ENCODE measurements around the gene APPL2. TPM values are rescaled to one million over a fixed set of nuclear protein-coding genes. Genes with fewer than 3 reads are reported as not detected.

The APPL2 gene
- total and polyA plus RNA-seq, 4 experiments from 2014 or later, result 8.8 to 61.0 (median 35.6) TPM

DNA sequence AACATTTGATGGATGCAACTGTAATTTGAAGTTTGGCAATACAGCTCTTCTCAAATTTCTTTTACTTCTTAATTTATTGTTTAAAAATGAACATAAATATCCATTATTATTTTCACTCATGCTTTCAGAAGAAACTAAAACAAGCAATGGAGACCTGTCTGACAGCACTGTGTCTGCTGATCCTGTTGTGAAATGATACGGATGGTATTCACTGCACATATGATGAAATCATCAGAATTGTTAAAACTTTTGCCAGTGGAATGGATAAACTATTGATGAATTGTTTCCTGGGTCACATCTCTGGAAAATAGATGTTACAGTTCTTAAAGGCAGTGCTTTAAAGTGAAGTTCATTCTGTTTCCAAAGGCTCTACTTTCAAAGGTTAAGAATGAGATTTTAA, 69.2 kb downstream of the APPL2 start:
- CTCF ChIA-PET (ENCODE audit: partially characterized antibody), result no interaction called here
- no peaks in the 10 kb centered on the region for H3K27me3 Mint-ChIP-seq
- no peaks in the 10 kb centered on the region for H3K27me3 ChIP-seq (ENCODE audit: insufficient read depth, low read length)
- no peaks in the 10 kb centered on the region for H3K4me1 Mint-ChIP-seq
- no peak overlapping the region for H3K27ac ChIP-seq (ENCODE audit: low read depth, low read length)
- peak overlapping the region in 1 of 7 donors; percentile 13 for H3K27ac Mint-ChIP-seq
- DNase-seq, result no peak
- H3K4me1 ChIP-seq (ENCODE audit: insufficient read depth, low read length), result no peaks in the 10 kb centered on the region
- no peak overlapping the region for H3K4me3 ChIP-seq (ENCODE audit: low read length in 2 of 2)
- H3K36me3 ChIP-seq (ENCODE audit: insufficient read depth, low read length), result peaks cover 38% of the 10 kb centered on the region
- intact Hi-C loops (cut with micrococcal nuclease), result no loop called here
- H3K9me3 ChIP-seq (ENCODE audit: control insufficient read depth in 1 of 2, low read length in 2 of 2), result no peaks in the 10 kb centered on the region
- peaks cover 35 to 68% of the 10 kb centered on the region in 2 donors for H3K36me3 Mint-ChIP-seq
- H3K9me3 Mint-ChIP-seq, result no peaks in the 10 kb centered on the region
- POLR2A ChIA-PET (ENCODE audit: partially characterized antibody), result no interaction called here
- no peak overlapping the region for H3K4me3 Mint-ChIP-seq

DNA sequence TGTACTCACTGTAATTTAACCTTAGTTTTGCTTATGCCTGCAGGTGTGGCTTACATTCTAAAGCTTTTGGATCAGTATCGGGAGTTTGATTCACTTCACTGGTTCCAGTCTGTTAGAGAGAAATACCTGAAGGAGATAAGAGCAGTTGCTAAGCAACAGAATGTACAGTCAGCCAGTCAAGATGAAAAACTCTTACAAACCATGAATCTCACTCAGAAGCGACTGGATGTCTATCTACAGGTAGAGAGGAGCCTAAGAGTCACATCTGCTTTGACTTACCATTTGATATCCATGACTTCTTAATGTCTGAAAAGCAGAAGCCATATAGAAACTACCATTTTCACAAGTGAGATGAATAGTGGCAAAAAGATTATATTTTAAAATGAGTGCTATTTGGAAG, 71.9 kb downstream of the APPL2 start:
- POLR2A ChIA-PET (ENCODE audit: partially characterized antibody), result no interaction called here
- intact Hi-C loops (cut with micrococcal nuclease), result no loop called here
- CTCF ChIA-PET (ENCODE audit: partially characterized antibody), result interaction anchor here (1.9 kb wide), 1 partner anchor 10 kb away, joined by 5 read pairs; no protein-coding TSS in a partner anchor
- H3K4me3 ChIP-seq (ENCODE audit: low read length in 2 of 2), result no peak overlapping the region
- H3K27ac ChIP-seq (ENCODE audit: low read depth, low read length), result no peak overlapping the region
- Mint-ChIP-seq H3K36me3 (peaks cover 37 to 70% of the 10 kb centered on the region in 2 donors), H3K27me3 (no peaks in the 10 kb centered on the region), H3K27ac (no peak overlapping the region), H3K9me3 (no peaks in the 10 kb centered on the region), H3K4me3 (no peak overlapping the region), H3K4me1 (peaks cover 0 to 4% (median under 1%) of the 10 kb centered on the region in 4 donors)
- H3K27me3 ChIP-seq (ENCODE audit: insufficient read depth, low read length), result no peaks in the 10 kb centered on the region
- no peaks in the 10 kb centered on the region for H3K9me3 ChIP-seq (ENCODE audit: control insufficient read depth in 1 of 2, low read length in 2 of 2)
- no peak for DNase-seq
- peaks cover 49% of the 10 kb centered on the region for H3K36me3 ChIP-seq (ENCODE audit: insufficient read depth, low read length)
- no peaks in the 10 kb centered on the region for H3K4me1 ChIP-seq (ENCODE audit: insufficient read depth, low read length)

DNA sequence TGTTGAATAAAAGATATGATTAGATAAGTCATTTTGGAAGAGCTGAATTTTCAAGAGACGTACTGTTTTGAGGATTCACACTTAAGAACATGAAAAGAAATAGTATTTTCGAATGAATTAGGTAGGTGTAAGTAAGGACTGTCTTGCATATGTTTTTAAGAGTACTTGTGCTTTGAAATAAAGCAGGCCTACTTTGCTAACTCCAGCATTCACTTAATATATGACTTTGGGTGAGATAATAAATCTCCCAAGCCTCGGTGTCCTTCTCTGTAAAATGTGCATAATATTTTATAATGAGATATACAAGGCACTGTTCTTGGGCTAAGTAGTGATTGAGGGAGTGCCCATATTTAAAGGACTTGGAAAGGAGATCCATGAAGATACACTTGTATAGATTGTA, 73.8 kb downstream of the APPL2 start:
- Mint-ChIP-seq H3K27ac (peak overlapping the region in 1 of 7 donors; percentile 48), H3K4me3 (no peak overlapping the region), H3K36me3 (peaks cover 45 to 77% of the 10 kb centered on the region in 2 donors), H3K27me3 (no peaks in the 10 kb centered on the region), H3K9me3 (no peaks in the 10 kb centered on the region), H3K4me1 (peaks cover 0 to 6% (median under 1%) of the 10 kb centered on the region in 4 donors)
- Histone ChIP-seq H3K9me3 (ENCODE audit: control insufficient read depth in 1 of 2, low read length in 2 of 2) (no peaks in the 10 kb centered on the region), H3K4me1 (ENCODE audit: insufficient read depth, low read length) (no peaks in the 10 kb centered on the region), H3K36me3 (ENCODE audit: insufficient read depth, low read length) (peaks cover 61% of the 10 kb centered on the region), H3K27me3 (ENCODE audit: insufficient read depth, low read length) (no peaks in the 10 kb centered on the region), H3K4me3 (ENCODE audit: low read length in 2 of 2) (no peak overlapping the region), H3K27ac (ENCODE audit: low read depth, low read length) (no peak overlapping the region)
- POLR2A ChIA-PET (ENCODE audit: partially characterized antibody), result interaction anchor here (1.2 kb wide), 1 partner anchor 14 kb away, joined by 3 read pairs; no protein-coding TSS in a partner anchor
- CTCF ChIA-PET (ENCODE audit: partially characterized antibody), result no interaction called here
- intact Hi-C loops (cut with micrococcal nuclease), result no loop called here
- DNase-seq, result no peak

DNA sequence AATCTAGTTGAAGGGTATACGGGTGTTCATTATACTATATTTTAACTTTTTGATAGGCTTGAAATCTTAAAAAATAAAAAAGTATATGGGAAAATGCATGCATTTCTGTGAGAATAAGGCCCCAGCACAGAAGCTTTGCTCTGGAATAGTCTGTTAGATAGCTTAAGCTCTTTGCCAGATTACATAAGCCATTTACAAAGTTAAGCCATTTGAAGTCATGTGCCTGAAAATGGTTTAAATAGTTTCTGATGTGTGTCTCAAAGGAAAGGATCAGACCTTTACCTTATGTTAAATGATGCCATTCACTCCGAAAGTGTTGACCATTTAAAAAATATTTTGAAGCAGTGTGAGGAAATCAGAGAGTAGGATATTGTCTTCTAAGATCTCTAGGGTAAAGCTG, 77.1 kb downstream of the APPL2 start:
- Mint-ChIP-seq H3K27me3 (no peaks in the 10 kb centered on the region), H3K27ac (no peak overlapping the region), H3K9me3 (no peaks in the 10 kb centered on the region), H3K4me3 (no peak overlapping the region), H3K4me1 (peaks cover 0 to 8% (median 2%) of the 10 kb centered on the region in 4 donors), H3K36me3 (peaks cover 44 to 75% of the 10 kb centered on the region in 2 donors)
- Histone ChIP-seq H3K36me3 (ENCODE audit: insufficient read depth, low read length) (peaks cover 60% of the 10 kb centered on the region), H3K4me3 (ENCODE audit: low read length in 2 of 2) (no peak overlapping the region), H3K4me1 (ENCODE audit: insufficient read depth, low read length) (no peaks in the 10 kb centered on the region), H3K9me3 (ENCODE audit: control insufficient read depth in 1 of 2, low read length in 2 of 2) (no peaks in the 10 kb centered on the region), H3K27me3 (ENCODE audit: insufficient read depth, low read length) (no peaks in the 10 kb centered on the region), H3K27ac (ENCODE audit: low read depth, low read length) (no peak overlapping the region)
- intact Hi-C loops (cut with micrococcal nuclease), result no loop called here
- ChIA-PET POLR2A (ENCODE audit: partially characterized antibody) (no interaction called here), CTCF (ENCODE audit: partially characterized antibody) (no interaction called here)
- DNase-seq, result no peak

DNA sequence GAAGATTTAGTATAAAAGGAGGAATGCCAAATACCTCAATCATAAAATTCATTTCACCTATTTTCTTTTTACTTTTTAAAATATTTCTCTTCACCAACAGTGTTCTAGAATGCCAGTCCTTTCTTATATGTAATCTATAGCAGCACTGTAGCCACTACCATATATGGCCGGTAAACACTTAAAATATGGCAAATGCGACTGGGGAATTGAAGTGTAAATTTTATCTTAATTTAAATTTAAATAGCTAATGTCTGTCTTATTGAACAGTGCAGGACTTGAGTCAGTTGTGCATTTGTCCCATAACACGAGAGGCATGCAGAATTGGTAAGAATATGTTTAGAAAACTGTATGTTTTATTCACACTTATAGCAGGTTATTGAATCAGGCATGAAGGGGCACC, 78.4 kb downstream of the APPL2 start:
- H3K9me3 Mint-ChIP-seq, result no peaks in the 10 kb centered on the region
- no peaks in the 10 kb centered on the region for H3K27me3 Mint-ChIP-seq
- H3K9me3 ChIP-seq (ENCODE audit: control insufficient read depth in 1 of 2, low read length in 2 of 2), result no peaks in the 10 kb centered on the region
- H3K27ac ChIP-seq (ENCODE audit: low read depth, low read length), result no peak overlapping the region
- H3K36me3 Mint-ChIP-seq, result peaks cover 36 to 74% of the 10 kb centered on the region in 2 donors
- no peaks in the 10 kb centered on the region for H3K4me1 ChIP-seq (ENCODE audit: insufficient read depth, low read length)
- intact Hi-C loops (cut with micrococcal nuclease), result no loop called here
- peaks cover 0 to 8% (median 2%) of the 10 kb centered on the region in 4 donors for H3K4me1 Mint-ChIP-seq
- CTCF ChIA-PET (ENCODE audit: partially characterized antibody), result no interaction called here
- no peak overlapping the region for H3K4me3 ChIP-seq (ENCODE audit: low read length in 2 of 2)
- H3K4me3 Mint-ChIP-seq, result no peak overlapping the region
- DNase-seq, result no peak
- POLR2A ChIA-PET (ENCODE audit: partially characterized antibody), result no interaction called here
- peak overlapping the region in 2 of 7 donors; percentile 22 to 32 for H3K27ac Mint-ChIP-seq
- peaks cover 62% of the 10 kb centered on the region for H3K36me3 ChIP-seq (ENCODE audit: insufficient read depth, low read length)
- no peaks in the 10 kb centered on the region for H3K27me3 ChIP-seq (ENCODE audit: insufficient read depth, low read length)

DNA sequence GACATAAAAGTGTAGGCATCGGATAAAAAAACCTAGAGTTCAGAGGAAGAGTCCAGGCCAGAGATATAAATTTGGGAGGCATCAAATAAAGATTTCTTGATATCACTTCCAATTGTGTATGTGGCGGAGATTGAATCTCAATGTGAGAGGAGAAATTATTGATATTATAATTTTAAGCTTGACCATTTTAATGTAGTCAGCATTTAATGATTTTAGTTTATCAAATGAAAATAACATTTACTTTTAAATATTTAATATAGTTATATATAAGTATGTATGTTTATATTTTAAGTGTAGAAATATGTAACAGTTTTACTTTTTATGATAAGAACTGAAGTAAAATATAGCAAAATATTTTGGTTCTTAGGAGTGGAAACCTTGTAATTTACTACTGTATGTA, 79.7 kb downstream of the APPL2 start:
- no peaks in the 10 kb centered on the region for H3K9me3 ChIP-seq (ENCODE audit: control insufficient read depth in 1 of 2, low read length in 2 of 2)
- H3K36me3 ChIP-seq (ENCODE audit: insufficient read depth, low read length), result peaks cover 57% of the 10 kb centered on the region
- POLR2A ChIA-PET (ENCODE audit: partially characterized antibody), result no interaction called here
- DNase-seq, result no peak
- no peak overlapping the region for H3K4me3 Mint-ChIP-seq
- peak overlapping the region in 2 of 7 donors; percentile 16 to 58 for H3K27ac Mint-ChIP-seq
- H3K9me3 Mint-ChIP-seq, result no peaks in the 10 kb centered on the region
- no peak overlapping the region for H3K4me3 ChIP-seq (ENCODE audit: low read length in 2 of 2)
- H3K4me1 Mint-ChIP-seq, result peaks cover 0 to 8% (median 2%) of the 10 kb centered on the region in 4 donors
- CTCF ChIA-PET (ENCODE audit: partially characterized antibody), result no interaction called here
- H3K27me3 ChIP-seq (ENCODE audit: insufficient read depth, low read length), result no peaks in the 10 kb centered on the region
- intact Hi-C loops (cut with micrococcal nuclease), result no loop called here
- peaks cover 31 to 70% of the 10 kb centered on the region in 2 donors for H3K36me3 Mint-ChIP-seq
- no peak overlapping the region for H3K27ac ChIP-seq (ENCODE audit: low read depth, low read length)
- H3K4me1 ChIP-seq (ENCODE audit: insufficient read depth, low read length), result no peaks in the 10 kb centered on the region
- no peaks in the 10 kb centered on the region for H3K27me3 Mint-ChIP-seq

DNA sequence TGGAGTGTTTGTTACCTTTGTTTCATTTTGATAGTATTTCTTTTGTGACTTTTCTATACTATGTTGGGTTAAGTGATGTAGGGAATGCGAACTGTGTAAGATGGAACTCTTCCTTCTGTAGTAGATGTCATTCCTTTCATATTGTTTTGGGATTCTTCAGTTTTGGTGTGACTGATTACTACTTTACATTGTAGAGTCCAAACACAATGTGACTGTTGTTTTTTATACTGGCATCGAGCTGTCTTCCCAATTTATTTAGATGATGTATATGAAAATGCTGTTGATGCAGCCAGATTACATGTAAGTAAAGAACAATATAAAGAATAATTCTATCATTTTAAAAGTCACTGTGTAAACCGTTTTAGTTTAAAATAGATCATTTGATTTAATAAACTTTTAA, 93.7 kb downstream of the APPL2 start:
- CTCF ChIA-PET (ENCODE audit: partially characterized antibody), result no interaction called here

More for the DNA sequence above, 93.7 kb downstream of the APPL2 start:
- peak overlapping the region in 1 of 7 donors; percentile 30 for H3K27ac Mint-ChIP-seq
- no peaks in the 10 kb centered on the region for H3K27me3 ChIP-seq (ENCODE audit: insufficient read depth, low read length)
- peaks cover 40 to 59% of the 10 kb centered on the region in 2 donors for H3K36me3 Mint-ChIP-seq
- no peaks in the 10 kb centered on the region for H3K9me3 ChIP-seq (ENCODE audit: control insufficient read depth in 1 of 2, low read length in 2 of 2)
- POLR2A ChIA-PET (ENCODE audit: partially characterized antibody), result no interaction called here
- peaks cover 27% of the 10 kb centered on the region for H3K36me3 ChIP-seq (ENCODE audit: insufficient read depth, low read length)
- H3K4me3 Mint-ChIP-seq, result no peak overlapping the region
- H3K9me3 Mint-ChIP-seq, result no peaks in the 10 kb centered on the region
- H3K4me1 ChIP-seq (ENCODE audit: insufficient read depth, low read length), result no peaks in the 10 kb centered on the region
- no peak for DNase-seq
- H3K27ac ChIP-seq (ENCODE audit: low read depth, low read length), result no peak overlapping the region
- H3K4me3 ChIP-seq (ENCODE audit: low read length in 2 of 2), result no peak overlapping the region
- H3K4me1 Mint-ChIP-seq, result peaks cover 0 to 7% (median 4%) of the 10 kb centered on the region in 4 donors
- intact Hi-C loops (cut with micrococcal nuclease), result no loop called here
- no peaks in the 10 kb centered on the region for H3K27me3 Mint-ChIP-seq
